Endothelial cell of umbilical vein (primary cell): ENCODE data around the gene NAP1L4. TPM values are rescaled to one million over a fixed set of nuclear protein-coding genes. Genes with fewer than 3 reads are reported as not detected.

Experiments
- BruUV-seq: library from RNA; stranded (reverse); fragments of 400-500 nt; replicated peaks from 2 replicates; lab custom pipeline; 2021; lab: Mats Ljungman, UMichigan
- CTCF ChIA-PET: fragments of 300-600, 350-600 bp; sonication (Branson Sonifier 250); formaldehyde crosslinking; loops from one replicate; lab custom pipeline; 2021; ENCODE audit warnings: antibody characterized with exemption, inconsistent platforms; lab: Charles Lee
- POLR2A ChIA-PET: fragments of 300-600, 350-600 bp; sonication (Branson Sonifier 250); formaldehyde crosslinking; loops from one replicate; lab custom pipeline; 2021; ENCODE audit warnings: antibody characterized with exemption, inconsistent platforms; lab: Charles Lee
- DNase-seq: peaks from one replicate; pipeline ENCODE4 v3.0.0-alpha.2; 2011; ENCODE audit warnings: low read depth, low spot score
- FAIRE-seq: peaks from 2 replicates; lab custom pipeline; 2011; peaks lifted over from hg19 to GRCh38; lab: Jason Lieb, UNC
- H2AFZ ChIP-seq: 2 replicates; pipeline ENCODE4 v1.6.0; 2012; ENCODE audit warnings: low read depth, low read length, control low read depth, inconsistent platforms
- H3K27ac ChIP-seq: 2 replicates; pipeline ENCODE4 v1.5.1; 2011; ENCODE audit warnings: low read depth, mild to moderate bottlenecking, control low read depth, low read length, moderate library complexity; ENCODE audit not compliant: insufficient read depth
- H3K27me3 ChIP-seq, 2 experiments: 2 replicates each; pipeline versions ENCODE4 v1.6.0 to v1.6.1; 2011; ENCODE audit warnings: low read length in 2 of 2, mixed read lengths in 1 of 2; ENCODE audit not compliant: control insufficient read depth in 2 of 2, insufficient read depth in 2 of 2
- H3K36me3 ChIP-seq, 2 experiments: 2 replicates in 1 of 2; 3 replicates in 1 of 2; pipeline ENCODE4 v1.5.1; 2011; ENCODE audit warnings: low read length in 2 of 2, mild to moderate bottlenecking in 1 of 2, moderate library complexity in 1 of 2; ENCODE audit not compliant: control insufficient read depth in 2 of 2, insufficient read depth in 2 of 2; ENCODE audit errors: extremely low read depth in 1 of 2
- H3K4me1 ChIP-seq: 3 replicates; pipeline ENCODE4 v1.5.1; 2011; ENCODE audit warnings: mild to moderate bottlenecking, low read length; ENCODE audit not compliant: control insufficient read depth, insufficient read depth; ENCODE audit errors: extremely low read depth
- H3K4me2 ChIP-seq: 2 replicates; pipeline ENCODE4 v1.6.1; 2011; ENCODE audit warnings: low read length, control low read depth, mixed read lengths; ENCODE audit not compliant: insufficient read depth
- H3K4me3 ChIP-seq, 3 experiments: fragments of 200-600 bp in 1 of 3; sonication (generic), shearing (Covaris generic) in 1 of 3; replicated peaks in 1 of 3; 2 replicates each; pipeline ENCODE4 v1.5.1; 2011 to 2016; ENCODE audit warnings: control low read depth in 3 of 3, low read length in 3 of 3, mild to moderate bottlenecking in 2 of 3, inconsistent platforms in 1 of 3, low read depth in 1 of 3, moderate library complexity in 1 of 3; ENCODE audit not compliant: insufficient read depth in 1 of 3
- H3K79me2 ChIP-seq: 2 replicates; pipeline ENCODE4 v1.6.0; 2012; ENCODE audit warnings: low read length, inconsistent platforms; ENCODE audit not compliant: control insufficient read depth, insufficient read depth
- H3K9ac ChIP-seq: replicated peaks from 2 replicates; pipeline ENCODE3; 2011; ENCODE audit warnings: low read length, control low read depth; ENCODE audit not compliant: insufficient read depth; ENCODE audit errors: extremely low read depth
- H3K9me1 ChIP-seq: replicated peaks from 3 replicates; pipeline ENCODE4 v1.6.0; 2011; ENCODE audit warnings: mild to moderate bottlenecking, low read length; ENCODE audit not compliant: control insufficient read depth, insufficient read depth; ENCODE audit errors: extremely low read depth
- H3K9me3 ChIP-seq: replicated peaks from 2 replicates; pipeline ENCODE4 v1.5.1; 2012; ENCODE audit warnings: low read length, inconsistent platforms; ENCODE audit not compliant: control insufficient read depth, insufficient read depth
- H4K20me1 ChIP-seq: replicated peaks from 2 replicates; pipeline ENCODE3; 2011; ENCODE audit warnings: mild to moderate bottlenecking, low read length; ENCODE audit not compliant: control insufficient read depth, insufficient read depth; ENCODE audit errors: extremely low read depth
- CTCF ChIP-seq, 2 donors: IDR thresholded peaks; 1 replicate in 1 of 2; 2 replicates in 1 of 2; pipeline ENCODE4 v1.5.1; 2011; ENCODE audit warnings: low read length in 2 of 2, mild to moderate bottlenecking in 2 of 2, moderate library complexity in 2 of 2, control low read depth in 1 of 2, inconsistent platforms in 1 of 2, low read depth in 1 of 2; ENCODE audit not compliant: insufficient read depth in 1 of 2; ENCODE audit errors: extremely low read depth in 1 of 2
- MYC ChIP-seq: IDR thresholded peaks from one replicate; pipeline ENCODE4 v1.6.1; 2011; ENCODE audit warnings: mild to moderate bottlenecking, low read depth, low read length
- POLR2A ChIP-seq: IDR thresholded peaks from 2 replicates; pipeline ENCODE4 v1.6.1; 2012; ENCODE audit warnings: low read depth, mild to moderate bottlenecking, control low read depth, low read length
- POLR2AphosphoS5 ChIP-seq: IDR thresholded peaks from 2 replicates; pipeline ENCODE4 v1.6.1; 2012; ENCODE audit warnings: low read depth, mild to moderate bottlenecking, control low read depth, low read length, moderate library complexity; ENCODE audit not compliant: insufficient read depth
- dilution Hi-C: fragments of 300-500 bp; cut with MboI; formaldehyde crosslinking; loops from one replicate; pipeline ENCODE4 v1.15.0; 2019; ENCODE audit warnings: low sequenced_read_pairs; ENCODE audit not compliant: extremely low pct_ligation_motif_present
- intact Hi-C: fragments of 100-400 bp; cut with micrococcal nuclease; formaldehyde crosslinking; loops from one replicate; pipeline ENCODE4 v1.10.0; 2022
- polyA plus RNA-seq, 4 experiments: library from polyadenylated mRNA; depleted of rRNA in 3 of 4; stranded (reverse) in 3 of 4; unstranded in 1 of 4; fragments of >200 nt; gene quantifications; 2 replicates each; pipeline versions ENCODE4 v1.2.1 to v1.2.3, GENCODE V29; 2011 to 2012; ENCODE audit warnings: missing spikeins in 1 of 4
- total RNA-seq: library from RNA; stranded (reverse); gene quantifications from 2 replicates; pipeline ENCODE4 v1.2.3, GENCODE V29; 2021

Gene NAP1L4
- total and polyA plus RNA-seq, 2 donors (not counting 3 experiments of a cell fraction or from before 2014, with no cell fraction given), result 100.0 to 177 TPM

GRCh38 chr11:2901854-2902783, 90.0 kb downstream of the NAP1L4 start:
- peaks cover 0 to 2% of the 10 kb centered on the region in 2 experiments for H3K27me3 ChIP-seq
- H3K9ac ChIP-seq, result no peak overlapping the region
- no peaks in the 10 kb centered on the region for H3K9me1 ChIP-seq
- ChIA-PET POLR2A (interaction anchor here (0.6 to 1.8 kb wide), 4 partner anchors 18 to 716 kb away, joined by 3 to 6 read pairs (median 4); partner anchors contain the start of gene PHLDA2), CTCF (interaction anchor here (0.6 to 1.9 kb wide), 5 partner anchors 10 to 1324 kb away, joined by 3 to 12 read pairs (median 4); no protein-coding TSS in a partner anchor)
- H3K27ac ChIP-seq, result no peak overlapping the region
- intact Hi-C loops (no loop called here), dilution Hi-C loops (no loop called here)
- no peaks in the 10 kb centered on the region for H4K20me1 ChIP-seq
- H3K9me3 ChIP-seq, result no peaks in the 10 kb centered on the region
- TF ChIP-seq POLR2A, result peak; percentile 21
- no peak for TF ChIP-seq POLR2AphosphoS5
- H3K79me2 ChIP-seq, result no peaks in the 10 kb centered on the region
- peak overlapping the region; percentile 76 for H2AFZ ChIP-seq
- peaks cover 26% of the 10 kb centered on the region for H3K4me1 ChIP-seq
- FAIRE-seq, result peak; percentile 91
- peak; percentile 72 for DNase-seq
- BruUV-seq, result no TSS peak
- H3K36me3 ChIP-seq, result no peaks in the 10 kb centered on the region
- H3K4me3 ChIP-seq, result peak overlapping the region; percentile 18 to 46 (median 37)
- H3K4me2 ChIP-seq, result peak overlapping the region; percentile 70

GRCh38 chr11:2901196-2901796, 90.8 kb downstream of the NAP1L4 start:
- no peak overlapping the region for H3K9ac ChIP-seq
- no peaks in the 10 kb centered on the region for H3K9me1 ChIP-seq
- no peaks in the 10 kb centered on the region for H3K79me2 ChIP-seq
- TF ChIP-seq CTCF (IDR thresholded peaks at IDR 0.05; ENCODE audit: extremely low read depth in 1 of 2, insufficient read depth in 1 of 2, low read depth in 1 of 2, low read length in 2 of 2) (no peak), POLR2AphosphoS5 (no peak), MYC (no peak)
- H3K4me1 ChIP-seq, result peaks cover 26% of the 10 kb centered on the region
- H4K20me1 ChIP-seq, result no peaks in the 10 kb centered on the region
- dilution Hi-C loops (no loop called here), intact Hi-C loops (no loop called here)
- BruUV-seq, result no TSS peak
- ChIA-PET CTCF (interaction anchor here (1.3 to 1.6 kb wide), 3 partner anchors 9 to 25 kb away, joined by 3 to 12 read pairs (median 3); no protein-coding TSS in a partner anchor), POLR2A (interaction anchor here (0.6 kb wide), 2 partner anchors 44 to 716 kb away, joined by 3 to 5 read pairs; no protein-coding TSS in a partner anchor)
- H3K4me2 ChIP-seq, result no peak overlapping the region
- no peaks in the 10 kb centered on the region for H3K9me3 ChIP-seq
- no peak overlapping the region for H3K27ac ChIP-seq
- no peaks in the 10 kb centered on the region for H3K36me3 ChIP-seq
- no peak overlapping the region for H3K4me3 ChIP-seq
- H3K27me3 ChIP-seq, result peaks cover 0 to 2% of the 10 kb centered on the region in 2 experiments
- DNase-seq (no peak), FAIRE-seq (no peak)
- H2AFZ ChIP-seq, result no peak overlapping the region
